COR-L47 (cell line): ENCODE measurements around the gene PAAF1.
"Not testable (repeated sequence)": the region's sequence is repeated elsewhere in the genome, so short reads cannot be mapped to it uniquely, and the experiment has no call there.

Experiments used
- DNase-seq: peaks from one replicate; lab custom pipeline; 2025; lab: John Stamatoyannopoulos, UW

Gene PAAF1

GRCh38 chr11:73876424-73877310, at the start of gene PAAF1, which contains the start of gene COA4:
Gene PAAF1 (plus strand): TSS chr11:73876999. CDS start chr11:73877022, 23 bp downstream.
Gene COA4 (minus strand): TSS chr11:73876846. CDS start chr11:73873378, 3,468 bp downstream.
- DNase-seq, result peak; percentile 98

GRCh38 chr11:73830261-73830660, 46.5 kb upstream of the PAAF1 start:
- DNase-seq, result no peak

GRCh38 chr11:73833067-73833466, 43.7 kb upstream of the PAAF1 start:
- no peak for DNase-seq

- no peak for DNase-seq
These were observed 38.2 kb upstream of the PAAF1 start for GRCh38 chr11:73838443-73839122.

- no peak for DNase-seq
These were observed 37.7 kb upstream of the PAAF1 start for GRCh38 chr11:73839123-73839457.

GRCh38 chr11:73851046-73851764, 25.6 kb upstream of the PAAF1 start:
- DNase-seq, result no peak

GRCh38 chr11:73852049-73852448, 24.8 kb upstream of the PAAF1 start:
- no peak for DNase-seq

GRCh38 chr11:73854680-73855079, 22.1 kb upstream of the PAAF1 start:
- no peak for DNase-seq

- no peak for DNase-seq
These were observed 20.7 kb upstream of the PAAF1 start for GRCh38 chr11:73856031-73856567.

- DNase-seq, result no peak
These were observed 17.1 kb upstream of the PAAF1 start for GRCh38 chr11:73859671-73860070.

GRCh38 chr11:73860202-73860601, 16.6 kb upstream of the PAAF1 start:
- no peak for DNase-seq

GRCh38 chr11:73862986-73863385, 13.8 kb upstream of the PAAF1 start:
- no peak for DNase-seq

GRCh38 chr11:73866095-73866579, 10.7 kb upstream of the PAAF1 start:
- no peak for DNase-seq

- no peak for DNase-seq
These were observed 10.2 kb upstream of the PAAF1 start for GRCh38 chr11:73866586-73866996.

GRCh38 chr11:73869332-73869949, 7.4 kb upstream of the PAAF1 start:
- no peak for DNase-seq

GRCh38 chr11:73870261-73870660, 6.5 kb upstream of the PAAF1 start:
- DNase-seq, result no peak

- DNase-seq, result no peak
These were observed 3.9 kb upstream of the PAAF1 start for GRCh38 chr11:73872749-73873357.

GRCh38 chr11:73875380-73875779, 1.4 kb upstream of the PAAF1 start:
- DNase-seq, result no peak

GRCh38 chr11:73875840-73876239, 959 bp upstream of the PAAF1 start:
- no peak for DNase-seq

- no peak for DNase-seq
These were observed 2.0 kb downstream of the PAAF1 start for GRCh38 chr11:73878771-73879170.

- not testable (repeated sequence) for DNase-seq
These were observed 3.6 kb downstream of the PAAF1 start for GRCh38 chr11:73880449-73880848.
